RCC 7860 (cell line): ENCODE data around the gene HECTD4.
"Not testable (repeated sequence)": the region's sequence is repeated elsewhere in the genome, so short reads cannot be mapped to it uniquely, and the experiment has no call there.

Experiments used
- DNase-seq: peaks from one replicate; pipeline ENCODE4 v3.0.0-alpha.2; 2015; ENCODE audit warnings: low spot score
- FAIRE-seq: peaks from 2 replicates; lab custom pipeline; 2012; peaks lifted over from hg19 to GRCh38; lab: Jason Lieb, UNC

The HECTD4 gene

GRCh38 chr12:112354399-112354798 is 27.8 kb downstream of the HECTD4 start:
- no peak for FAIRE-seq

GRCh38 chr12:112353393-112353792 is 28.8 kb downstream of the HECTD4 start:
- DNase-seq: no peak
- no peak for FAIRE-seq

More at GRCh38 chr12:112354399-112354798, 27.8 kb downstream of the HECTD4 start:
- DNase-seq: no peak

- no peak for FAIRE-seq
Measured at GRCh38 chr12:112352921-112353320, 29.3 kb downstream of the HECTD4 start.

GRCh38 chr12:112350593-112351592 is 31.3 kb downstream of the HECTD4 start:
- DNase-seq (no peak), FAIRE-seq (no peak)

More at GRCh38 chr12:112352921-112353320, 29.3 kb downstream of the HECTD4 start:
- no peak for DNase-seq

- no peak for FAIRE-seq
- no peak for DNase-seq
Measured at GRCh38 chr12:112349431-112349830, 32.8 kb downstream of the HECTD4 start.

GRCh38 chr12:112348926-112349325 is 33.3 kb downstream of the HECTD4 start:
- FAIRE-seq, DNase-seq: not testable (repeated sequence)

GRCh38 chr12:112347581-112347982 is 34.6 kb downstream of the HECTD4 start:
- FAIRE-seq: no peak
- no peak for DNase-seq

- FAIRE-seq: no peak
Measured at GRCh38 chr12:112346194-112346593, 36.0 kb downstream of the HECTD4 start.

GRCh38 chr12:112344220-112344619 is 38.0 kb downstream of the HECTD4 start:
- FAIRE-seq: no peak

More at GRCh38 chr12:112346194-112346593, 36.0 kb downstream of the HECTD4 start:
- no peak for DNase-seq

GRCh38 chr12:112342587-112342986 is 39.6 kb downstream of the HECTD4 start:
- no peak for DNase-seq

More at GRCh38 chr12:112344220-112344619, 38.0 kb downstream of the HECTD4 start:
- DNase-seq: no peak

GRCh38 chr12:112341046-112341825 is 41.0 kb downstream of the HECTD4 start:
- no peak for FAIRE-seq
- DNase-seq: no peak

More at GRCh38 chr12:112342587-112342986, 39.6 kb downstream of the HECTD4 start:
- FAIRE-seq: no peak

- no peak for FAIRE-seq
- DNase-seq: no peak
Measured at GRCh38 chr12:112340230-112340629, 42.0 kb downstream of the HECTD4 start.

GRCh38 chr12:112334999-112335398 is 47.2 kb downstream of the HECTD4 start:
- FAIRE-seq, DNase-seq: not testable (repeated sequence)

GRCh38 chr12:112333019-112333418 is 49.2 kb downstream of the HECTD4 start:
- FAIRE-seq: no peak

GRCh38 chr12:112331886-112332285 is 50.3 kb downstream of the HECTD4 start:
- no peak for DNase-seq
- FAIRE-seq: no peak

More at GRCh38 chr12:112333019-112333418, 49.2 kb downstream of the HECTD4 start:
- DNase-seq: no peak

- no peak for FAIRE-seq
- DNase-seq: no peak
Measured at GRCh38 chr12:112330706-112331105, 51.5 kb downstream of the HECTD4 start.

- DNase-seq: no peak
- no peak for FAIRE-seq
Measured at GRCh38 chr12:112328456-112329124, 53.6 kb downstream of the HECTD4 start.

GRCh38 chr12:112327209-112327938 is 54.9 kb downstream of the HECTD4 start:
- FAIRE-seq (no peak), DNase-seq (no peak)

GRCh38 chr12:112325622-112326207 is 56.5 kb downstream of the HECTD4 start:
- DNase-seq (no peak), FAIRE-seq (no peak)

GRCh38 chr12:112325157-112325556 is 57.1 kb downstream of the HECTD4 start:
- FAIRE-seq (no peak), DNase-seq (no peak)
